ENCODE results near the gene WFIKKN2. TPM values are rescaled to one million over a fixed set of nuclear protein-coding genes. Genes with fewer than 3 reads are reported as not detected.

The WFIKKN2 gene, protein sequence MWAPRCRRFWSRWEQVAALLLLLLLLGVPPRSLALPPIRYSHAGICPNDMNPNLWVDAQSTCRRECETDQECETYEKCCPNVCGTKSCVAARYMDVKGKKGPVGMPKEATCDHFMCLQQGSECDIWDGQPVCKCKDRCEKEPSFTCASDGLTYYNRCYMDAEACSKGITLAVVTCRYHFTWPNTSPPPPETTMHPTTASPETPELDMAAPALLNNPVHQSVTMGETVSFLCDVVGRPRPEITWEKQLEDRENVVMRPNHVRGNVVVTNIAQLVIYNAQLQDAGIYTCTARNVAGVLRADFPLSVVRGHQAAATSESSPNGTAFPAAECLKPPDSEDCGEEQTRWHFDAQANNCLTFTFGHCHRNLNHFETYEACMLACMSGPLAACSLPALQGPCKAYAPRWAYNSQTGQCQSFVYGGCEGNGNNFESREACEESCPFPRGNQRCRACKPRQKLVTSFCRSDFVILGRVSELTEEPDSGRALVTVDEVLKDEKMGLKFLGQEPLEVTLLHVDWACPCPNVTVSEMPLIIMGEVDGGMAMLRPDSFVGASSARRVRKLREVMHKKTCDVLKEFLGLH
- total RNA-seq, result not detected
- polyA plus RNA-seq, result not detected

DNA sequence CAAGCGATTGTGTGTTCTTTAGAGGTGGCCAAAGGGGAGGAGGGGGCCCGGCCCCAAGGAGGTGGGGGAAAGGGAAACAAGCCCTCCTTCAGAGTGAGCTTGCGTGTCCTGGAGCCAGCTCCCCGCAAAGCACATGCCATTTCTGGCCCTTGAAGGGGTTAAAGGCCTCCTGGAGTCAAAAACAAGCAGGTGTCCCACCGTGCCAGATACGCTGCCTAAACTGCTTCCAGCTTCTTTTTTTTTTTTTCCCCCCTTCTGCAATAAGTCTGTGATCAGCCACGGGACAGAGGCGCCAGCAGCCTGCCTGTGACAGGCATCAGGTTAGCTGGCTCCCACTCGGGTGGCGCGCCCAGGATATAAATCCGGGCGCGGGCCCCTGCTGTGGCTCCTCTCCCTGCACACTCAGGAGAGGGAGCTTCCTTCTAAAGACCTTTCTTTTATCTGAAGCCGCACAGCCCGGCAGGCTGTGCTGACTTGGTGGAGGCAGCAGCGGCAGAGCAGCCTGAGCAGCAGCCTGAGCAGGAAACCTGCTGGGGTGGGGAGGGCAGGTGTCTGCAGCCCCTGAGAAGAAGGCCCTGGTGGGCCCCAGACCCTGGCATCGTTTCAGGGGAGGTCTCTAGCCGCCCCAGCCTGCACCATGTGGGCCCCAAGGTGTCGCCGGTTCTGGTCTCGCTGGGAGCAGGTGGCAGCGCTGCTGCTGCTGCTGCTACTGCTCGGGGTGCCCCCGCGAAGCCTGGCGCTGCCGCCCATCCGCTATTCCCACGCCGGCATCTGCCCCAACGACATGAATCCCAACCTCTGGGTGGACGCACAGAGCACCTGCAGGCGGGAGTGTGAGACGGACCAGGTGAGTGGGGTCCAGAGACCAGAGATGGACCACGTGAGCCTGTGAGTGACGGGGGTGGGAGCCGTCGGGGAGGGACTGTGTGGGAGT, at the start of gene WFIKKN2:
WFIKKN2 (plus strand) TSS at position 286 of the 934 bp plus-strand sequence; CDS start at position 638, 352 bp downstream.
- H3K4me1 Mint-ChIP-seq, result no peaks in the 10 kb centered on the region
- DNase-seq (peak in 1 of 3 donors; percentile 11), ATAC-seq (ENCODE audit: low read depth in 2 of 2) (no peak)
- Histone ChIP-seq H3K4me3 (ENCODE audit: low read depth, low read length) (no peak within 1 kb of the TSS), H3K4me1 (ENCODE audit: control insufficient read depth, insufficient read depth, low read length, poor library complexity, severe bottlenecking) (peaks cover 2% of the 10 kb centered on the region), H3K27ac (ENCODE audit: insufficient read depth, low read length, poor library complexity, severe bottlenecking) (no peak within 1 kb of the TSS), H3K9me3 (ENCODE audit: control insufficient read depth in 2 of 2, low read length in 2 of 2) (no peaks in the 10 kb centered on the region), H3K27me3 (ENCODE audit: control insufficient read depth, insufficient read depth, low read length) (no peaks in the 10 kb centered on the region), H3K36me3 (ENCODE audit: control insufficient read depth, insufficient read depth, low read length) (no peaks in the 10 kb centered on the region)
- H3K27me3 Mint-ChIP-seq, result peaks cover 21% of the 10 kb centered on the region
- H3K27ac Mint-ChIP-seq, result no peak within 1 kb of the TSS
- H3K36me3 Mint-ChIP-seq, result no peaks in the 10 kb centered on the region
- no peak within 1 kb of the TSS for H3K4me3 Mint-ChIP-seq
- H3K9me3 Mint-ChIP-seq, result no peaks in the 10 kb centered on the region

DNA sequence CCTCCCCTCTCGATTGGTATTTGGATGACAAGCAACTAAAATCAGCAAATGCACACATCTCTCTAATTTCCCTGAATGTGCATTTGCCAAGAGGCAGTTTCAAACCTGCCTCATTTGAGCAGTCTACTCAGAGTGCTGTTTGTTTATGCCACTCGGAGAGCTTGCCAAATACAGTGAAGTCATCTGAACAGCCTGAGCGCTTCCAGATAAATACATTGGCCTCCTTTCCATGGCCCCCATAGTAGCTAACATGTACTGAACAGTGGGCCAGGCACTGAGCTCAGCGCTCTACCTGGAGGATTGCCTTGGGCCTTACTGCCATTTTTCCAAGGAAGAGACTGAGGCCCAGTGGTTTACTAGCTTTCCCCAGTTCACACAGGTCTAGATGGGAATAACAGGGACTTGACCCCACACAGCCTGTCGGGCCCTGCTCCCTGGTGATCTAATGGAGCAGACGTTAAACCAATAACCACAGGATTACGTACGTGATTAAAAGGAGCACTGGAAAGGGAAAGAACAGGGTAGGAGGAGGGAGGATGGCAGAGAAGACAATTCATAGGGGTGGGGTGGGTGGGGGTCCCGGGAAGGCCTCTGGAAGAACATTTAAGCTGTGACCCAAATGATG, 49.3 kb upstream of the WFIKKN2 start:
- peaks cover 0 to 12% (median 6%) of the 10 kb centered on the region in 4 donors for H3K4me1 Mint-ChIP-seq
- H3K9me3 ChIP-seq (ENCODE audit: control insufficient read depth in 2 of 2, low read length in 2 of 2), result no peaks in the 10 kb centered on the region
- peaks cover 23% of the 10 kb centered on the region for H3K27me3 Mint-ChIP-seq
- DNase-seq (no peak), ATAC-seq (ENCODE audit: low read depth in 2 of 2) (no peak)
- no peaks in the 10 kb centered on the region for H3K36me3 ChIP-seq (ENCODE audit: control insufficient read depth, insufficient read depth, low read length)
- peaks cover 0 to 2% (median 0%) of the 10 kb centered on the region in 7 donors for H3K9me3 Mint-ChIP-seq
- no peak overlapping the region for H3K4me3 Mint-ChIP-seq
- no peaks in the 10 kb centered on the region for H3K36me3 Mint-ChIP-seq
- no peak overlapping the region for H3K27ac ChIP-seq (ENCODE audit: insufficient read depth, low read length, poor library complexity, severe bottlenecking)
- no peak overlapping the region for H3K4me3 ChIP-seq (ENCODE audit: low read depth, low read length)
- no peak overlapping the region for H3K27ac Mint-ChIP-seq
- no peaks in the 10 kb centered on the region for H3K27me3 ChIP-seq (ENCODE audit: control insufficient read depth, insufficient read depth, low read length)
- peaks cover 8% of the 10 kb centered on the region for H3K4me1 ChIP-seq (ENCODE audit: control insufficient read depth, insufficient read depth, low read length, poor library complexity, severe bottlenecking)

DNA sequence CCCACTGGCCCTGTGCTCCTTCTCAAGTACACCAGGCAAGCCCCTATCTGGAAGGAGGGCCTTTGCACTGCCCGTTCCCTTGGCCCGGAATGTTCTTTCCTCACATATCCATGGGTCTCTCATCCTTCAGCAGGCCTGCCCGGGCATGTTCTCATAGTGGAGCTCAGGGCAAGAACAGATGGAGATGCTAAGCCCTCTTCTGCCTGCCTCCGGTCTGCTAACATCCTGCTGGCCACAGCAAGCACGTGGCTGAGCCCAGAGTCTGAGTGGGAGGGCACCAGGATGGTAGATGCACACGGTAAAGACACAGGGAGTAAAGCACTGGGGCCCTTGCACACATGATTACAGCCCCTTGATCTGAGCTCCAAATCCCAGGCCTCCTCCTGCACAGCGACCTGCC, 48.3 kb upstream of the WFIKKN2 start:
- H3K4me3 Mint-ChIP-seq, result no peak overlapping the region
- no peaks in the 10 kb centered on the region for H3K36me3 Mint-ChIP-seq
- Histone ChIP-seq H3K27ac (ENCODE audit: insufficient read depth, low read length, poor library complexity, severe bottlenecking) (no peak overlapping the region), H3K27me3 (ENCODE audit: control insufficient read depth, insufficient read depth, low read length) (no peaks in the 10 kb centered on the region), H3K9me3 (ENCODE audit: control insufficient read depth in 2 of 2, low read length in 2 of 2) (no peaks in the 10 kb centered on the region), H3K4me3 (ENCODE audit: low read depth, low read length) (no peak overlapping the region), H3K4me1 (ENCODE audit: control insufficient read depth, insufficient read depth, low read length, poor library complexity, severe bottlenecking) (peaks cover 4% of the 10 kb centered on the region), H3K36me3 (ENCODE audit: control insufficient read depth, insufficient read depth, low read length) (no peaks in the 10 kb centered on the region)
- H3K9me3 Mint-ChIP-seq, result peaks cover 0 to 2% (median 0%) of the 10 kb centered on the region in 7 donors
- ATAC-seq (ENCODE audit: low read depth in 2 of 2), result no peak
- no peak for DNase-seq
- H3K27me3 Mint-ChIP-seq, result peaks cover 19% of the 10 kb centered on the region
- peaks cover 0 to 6% (median 3%) of the 10 kb centered on the region in 4 donors for H3K4me1 Mint-ChIP-seq
- H3K27ac Mint-ChIP-seq, result no peak overlapping the region

DNA sequence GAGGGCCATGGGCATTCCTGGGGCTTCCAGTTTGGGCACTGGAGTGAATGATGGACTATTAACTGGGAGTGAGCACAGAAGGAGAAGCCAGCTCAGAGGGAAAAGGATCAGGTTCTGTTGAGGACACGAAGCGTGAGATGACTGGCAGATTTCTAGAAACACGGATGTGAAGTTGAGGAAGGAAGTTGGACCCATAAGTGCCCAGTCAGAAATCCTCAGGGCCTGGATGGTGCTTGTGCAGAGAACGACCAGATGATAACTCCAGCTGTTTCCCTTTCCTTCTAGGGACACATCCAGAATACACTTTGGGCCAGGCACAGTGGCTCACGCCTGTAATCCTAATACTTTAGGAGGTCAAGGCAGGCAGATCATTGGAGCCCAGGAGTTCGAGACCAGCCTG, 44.8 kb upstream of the WFIKKN2 start:
- H3K4me1 Mint-ChIP-seq, result peaks cover 0 to 2% (median 0%) of the 10 kb centered on the region in 4 donors
- peaks cover 0 to 2% (median 0%) of the 10 kb centered on the region in 7 donors for H3K9me3 Mint-ChIP-seq
- no peaks in the 10 kb centered on the region for H3K4me1 ChIP-seq (ENCODE audit: control insufficient read depth, insufficient read depth, low read length, poor library complexity, severe bottlenecking)
- H3K36me3 Mint-ChIP-seq, result no peaks in the 10 kb centered on the region
- no peaks in the 10 kb centered on the region for H3K27me3 ChIP-seq (ENCODE audit: control insufficient read depth, insufficient read depth, low read length)
- no peak overlapping the region for H3K27ac Mint-ChIP-seq
- H3K27ac ChIP-seq (ENCODE audit: insufficient read depth, low read length, poor library complexity, severe bottlenecking), result no peak overlapping the region
- no peak overlapping the region for H3K4me3 Mint-ChIP-seq
- H3K36me3 ChIP-seq (ENCODE audit: control insufficient read depth, insufficient read depth, low read length), result no peaks in the 10 kb centered on the region
- no peak overlapping the region for H3K4me3 ChIP-seq (ENCODE audit: low read depth, low read length)
- ATAC-seq (ENCODE audit: low read depth in 2 of 2), result no peak
- peaks cover 14% of the 10 kb centered on the region for H3K27me3 Mint-ChIP-seq
- DNase-seq, result no peak
- H3K9me3 ChIP-seq (ENCODE audit: control insufficient read depth in 2 of 2, low read length in 2 of 2), result no peaks in the 10 kb centered on the region

DNA sequence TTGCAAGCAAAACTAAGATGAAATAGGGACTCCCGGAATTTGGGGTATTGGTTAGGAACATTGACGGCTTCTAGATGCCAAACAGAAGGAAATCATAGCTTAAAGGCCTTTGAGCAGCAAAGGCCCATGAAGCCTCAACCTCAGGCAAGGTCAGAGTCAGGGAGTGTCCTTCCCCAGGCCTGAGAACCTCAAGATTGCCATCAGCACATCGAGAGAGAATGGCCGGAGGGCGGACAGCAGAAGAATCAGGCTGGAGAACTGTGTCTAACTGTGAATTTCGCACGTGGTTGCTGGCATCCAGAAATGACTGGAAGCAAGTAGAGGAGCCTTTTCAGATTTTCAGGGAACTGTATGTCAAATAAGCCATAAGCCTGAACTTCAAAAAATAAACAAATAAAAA, 43.3 kb upstream of the WFIKKN2 start:
- Histone ChIP-seq H3K4me1 (ENCODE audit: control insufficient read depth, insufficient read depth, low read length, poor library complexity, severe bottlenecking) (no peaks in the 10 kb centered on the region), H3K27me3 (ENCODE audit: control insufficient read depth, insufficient read depth, low read length) (no peaks in the 10 kb centered on the region), H3K27ac (ENCODE audit: insufficient read depth, low read length, poor library complexity, severe bottlenecking) (no peak overlapping the region), H3K36me3 (ENCODE audit: control insufficient read depth, insufficient read depth, low read length) (no peaks in the 10 kb centered on the region), H3K9me3 (ENCODE audit: control insufficient read depth in 2 of 2, low read length in 2 of 2) (no peaks in the 10 kb centered on the region), H3K4me3 (ENCODE audit: low read depth, low read length) (no peak overlapping the region)
- no peak overlapping the region for H3K4me3 Mint-ChIP-seq
- DNase-seq, result no peak
- H3K4me1 Mint-ChIP-seq, result peaks cover 0 to 2% (median 0%) of the 10 kb centered on the region in 4 donors
- H3K27me3 Mint-ChIP-seq, result peaks cover 14% of the 10 kb centered on the region
- H3K27ac Mint-ChIP-seq, result no peak overlapping the region
- no peak for ATAC-seq (ENCODE audit: low read depth in 2 of 2)
- H3K9me3 Mint-ChIP-seq, result peaks cover 0 to 2% (median 0%) of the 10 kb centered on the region in 7 donors
- H3K36me3 Mint-ChIP-seq, result no peaks in the 10 kb centered on the region

DNA sequence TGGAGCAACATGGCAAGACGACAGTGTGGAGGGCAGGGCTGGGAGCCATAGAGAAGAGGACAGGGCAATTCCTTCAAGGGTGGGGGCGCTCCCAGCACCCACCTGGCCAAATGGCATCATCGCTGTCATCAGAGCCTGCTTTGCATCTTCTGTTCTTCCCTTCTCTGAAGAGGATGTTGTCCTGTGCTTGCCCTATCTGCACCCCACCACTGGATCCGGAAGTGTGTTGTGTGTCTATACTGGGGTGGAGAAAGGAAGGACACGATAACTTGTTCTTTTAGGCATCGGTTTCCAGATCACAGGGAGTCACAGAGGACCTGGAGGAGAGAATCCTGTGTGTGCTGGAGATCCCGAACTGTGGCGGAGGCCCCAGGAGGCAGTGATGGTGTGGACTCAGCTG, 42.4 kb upstream of the WFIKKN2 start:
- DNase-seq (no peak), ATAC-seq (ENCODE audit: low read depth in 2 of 2) (no peak)
- Mint-ChIP-seq H3K27me3 (peaks cover 14% of the 10 kb centered on the region), H3K36me3 (no peaks in the 10 kb centered on the region), H3K9me3 (peaks cover 0 to under 1% (median 0%) of the 10 kb centered on the region in 7 donors), H3K4me1 (peaks cover 0 to under 1% (median 0%) of the 10 kb centered on the region in 4 donors), H3K27ac (no peak overlapping the region), H3K4me3 (no peak overlapping the region)
- H3K9me3 ChIP-seq (ENCODE audit: control insufficient read depth in 2 of 2, low read length in 2 of 2), result no peaks in the 10 kb centered on the region
- H3K27ac ChIP-seq (ENCODE audit: insufficient read depth, low read length, poor library complexity, severe bottlenecking), result no peak overlapping the region
- H3K27me3 ChIP-seq (ENCODE audit: control insufficient read depth, insufficient read depth, low read length), result no peaks in the 10 kb centered on the region
- no peaks in the 10 kb centered on the region for H3K36me3 ChIP-seq (ENCODE audit: control insufficient read depth, insufficient read depth, low read length)
- H3K4me1 ChIP-seq (ENCODE audit: control insufficient read depth, insufficient read depth, low read length, poor library complexity, severe bottlenecking), result no peaks in the 10 kb centered on the region
- no peak overlapping the region for H3K4me3 ChIP-seq (ENCODE audit: low read depth, low read length)

DNA sequence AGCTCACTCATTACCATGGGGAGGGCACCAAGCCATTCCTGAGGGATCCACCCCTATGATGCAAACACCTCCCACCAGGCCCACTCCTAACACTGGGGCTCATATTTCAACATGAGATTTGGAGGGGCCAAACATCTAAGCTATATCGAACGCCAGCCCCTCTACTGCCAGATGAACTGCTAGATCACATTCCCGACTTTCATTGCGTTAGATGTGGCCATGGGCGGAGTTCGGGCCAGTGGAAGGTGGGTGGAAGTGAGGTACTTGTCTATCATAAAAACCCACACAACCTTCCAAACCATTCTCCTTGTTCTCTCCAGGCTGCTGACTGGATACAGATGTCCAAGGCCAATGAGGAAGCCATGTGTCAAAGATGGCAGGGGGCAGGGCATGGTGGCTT, 41.0 kb upstream of the WFIKKN2 start:
- DNase-seq (no peak), ATAC-seq (ENCODE audit: low read depth in 2 of 2) (no peak)
- peaks cover 9% of the 10 kb centered on the region for H3K27me3 Mint-ChIP-seq
- H3K9me3 Mint-ChIP-seq, result no peaks in the 10 kb centered on the region
- no peak overlapping the region for H3K4me3 Mint-ChIP-seq
- no peaks in the 10 kb centered on the region for H3K27me3 ChIP-seq (ENCODE audit: control insufficient read depth, insufficient read depth, low read length)
- H3K4me3 ChIP-seq (ENCODE audit: low read depth, low read length), result no peak overlapping the region
- H3K4me1 Mint-ChIP-seq, result no peaks in the 10 kb centered on the region
- no peaks in the 10 kb centered on the region for H3K9me3 ChIP-seq (ENCODE audit: control insufficient read depth in 2 of 2, low read length in 2 of 2)
- H3K27ac Mint-ChIP-seq, result no peak overlapping the region
- no peaks in the 10 kb centered on the region for H3K4me1 ChIP-seq (ENCODE audit: control insufficient read depth, insufficient read depth, low read length, poor library complexity, severe bottlenecking)
- no peaks in the 10 kb centered on the region for H3K36me3 Mint-ChIP-seq
- H3K27ac ChIP-seq (ENCODE audit: insufficient read depth, low read length, poor library complexity, severe bottlenecking), result no peak overlapping the region
- H3K36me3 ChIP-seq (ENCODE audit: control insufficient read depth, insufficient read depth, low read length), result no peaks in the 10 kb centered on the region

Data from CD4-positive, CD25-positive, alpha-beta regulatory T cell (primary cell).